ENCODE measurements around the gene KRT73.

Gene KRT73

GRCh38 chr12:52645120-52645761, 26.9 kb upstream of the KRT73 start:
- DNase-seq, result peak; percentile 15

DNA sequence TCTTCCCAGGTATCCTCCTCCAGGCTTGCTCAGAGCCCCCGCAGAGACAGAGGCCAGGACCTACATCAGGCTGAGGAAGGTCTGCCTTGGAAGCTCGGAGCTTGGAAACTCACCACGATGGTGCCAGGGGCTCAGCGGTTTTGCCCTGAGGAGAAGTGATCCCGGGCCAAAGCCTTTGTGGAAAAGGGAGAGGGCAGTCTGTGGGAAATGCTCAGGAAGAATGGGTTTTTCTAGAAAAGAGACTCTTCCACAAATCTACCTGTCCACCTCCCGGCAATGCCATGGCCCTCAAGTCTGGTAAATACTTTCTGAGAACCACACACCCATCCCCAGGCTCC, 25.7 kb upstream of the KRT73 start:
- no peak for DNase-seq

DNA sequence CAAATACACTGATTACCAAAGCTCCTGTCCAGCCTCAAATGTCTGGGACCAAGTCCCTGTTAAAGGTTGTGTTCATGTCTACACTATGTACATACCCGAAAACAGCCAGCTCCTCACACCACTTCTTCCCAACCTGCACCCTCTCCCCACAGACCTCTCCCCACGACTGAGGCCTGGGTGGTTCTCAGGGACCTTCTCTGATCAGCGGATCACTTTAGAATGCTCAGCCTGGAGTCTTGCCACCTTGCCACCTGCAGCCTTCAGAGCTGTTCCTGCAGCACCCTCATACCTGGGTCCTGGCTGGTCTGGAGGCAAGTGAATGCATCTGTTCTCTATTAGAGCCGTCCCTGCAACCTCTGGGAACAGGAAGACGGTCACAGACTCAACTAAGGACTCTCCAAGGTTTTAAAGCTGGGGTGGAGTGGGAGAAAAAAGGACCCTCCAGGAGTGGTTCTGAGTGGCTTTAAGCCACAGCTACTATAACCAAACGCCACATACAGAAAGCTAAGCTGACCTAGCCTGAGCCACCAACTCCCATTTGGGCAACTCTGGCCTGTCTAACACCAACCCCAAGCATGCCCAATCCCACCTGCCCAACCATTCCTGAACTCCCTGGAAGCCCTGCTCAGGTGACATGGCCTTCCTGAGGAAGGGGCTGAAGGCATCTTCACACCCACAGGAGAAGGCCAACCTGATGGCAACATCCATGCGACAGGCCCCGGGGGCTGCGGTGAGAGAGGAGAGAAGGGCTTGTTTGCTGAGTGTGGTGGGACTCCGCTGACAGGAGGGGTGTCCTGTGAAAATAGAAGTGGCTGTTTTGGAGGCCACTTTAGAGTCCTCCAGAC, 25.1 kb upstream of the KRT73 start:
- no peak for DNase-seq

DNA sequence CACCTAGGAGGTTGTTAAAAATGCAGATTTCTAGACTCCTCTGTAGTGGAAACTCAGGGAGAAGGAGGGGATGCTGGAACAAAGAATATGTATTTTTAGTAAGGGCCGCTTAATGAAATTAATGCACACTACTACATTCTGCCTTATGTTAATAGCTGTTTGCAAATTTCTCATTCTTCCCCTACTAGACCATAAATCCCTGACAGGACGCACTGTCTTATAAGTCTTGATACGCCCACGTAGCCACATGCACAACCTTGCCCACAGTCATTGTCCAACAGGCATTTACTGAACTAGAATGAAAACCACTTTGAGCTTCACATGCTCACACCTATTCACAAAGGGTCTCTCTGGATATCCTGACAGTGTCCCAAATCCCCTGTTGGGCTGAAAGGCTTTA, 23.1 kb upstream of the KRT73 start:
- DNase-seq, result no peak

DNA sequence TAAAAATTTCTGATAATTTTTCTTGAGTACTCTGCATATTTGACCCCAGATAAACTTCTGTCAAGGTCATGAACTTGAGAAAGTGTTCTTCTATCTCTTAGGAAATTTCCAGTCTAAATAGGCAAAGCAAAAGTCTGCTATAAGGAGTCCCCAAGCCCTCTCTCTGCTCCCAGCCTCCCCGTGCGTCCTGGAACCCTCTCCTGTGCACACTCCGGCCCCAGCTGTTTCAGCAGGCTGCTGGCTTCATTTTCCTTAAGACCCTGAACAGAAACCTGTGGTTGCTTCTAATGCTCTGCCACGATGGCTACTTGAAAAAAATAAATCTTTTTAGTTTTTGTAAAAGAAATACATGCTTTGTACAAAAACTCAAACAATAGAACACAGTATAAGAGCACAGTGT, 18.9 kb upstream of the KRT73 start:
- no peak for DNase-seq

GRCh38 chr12:52636592-52637258, 18.4 kb upstream of the KRT73 start:
- DNase-seq, result no peak

DNA sequence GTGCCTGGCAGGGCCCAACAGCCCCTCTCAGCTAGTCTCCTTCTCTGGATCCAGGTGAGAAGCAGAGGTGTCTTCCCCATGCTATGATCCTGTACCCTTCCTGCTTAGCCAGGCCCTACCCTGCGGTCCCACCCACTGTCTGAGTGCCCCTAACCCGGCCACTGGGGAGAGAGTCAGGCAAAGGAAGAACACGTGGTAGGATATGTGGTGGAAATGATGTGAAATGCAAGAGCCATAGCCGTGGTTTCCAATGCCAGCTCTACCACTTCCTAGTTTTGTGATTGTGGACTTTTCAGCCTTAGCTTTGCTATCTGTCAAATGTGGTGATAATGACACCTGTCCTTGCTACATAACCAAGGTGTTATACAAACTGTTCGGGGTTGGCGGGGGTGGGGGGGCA, 17.8 kb upstream of the KRT73 start:
- no peak for DNase-seq

DNA sequence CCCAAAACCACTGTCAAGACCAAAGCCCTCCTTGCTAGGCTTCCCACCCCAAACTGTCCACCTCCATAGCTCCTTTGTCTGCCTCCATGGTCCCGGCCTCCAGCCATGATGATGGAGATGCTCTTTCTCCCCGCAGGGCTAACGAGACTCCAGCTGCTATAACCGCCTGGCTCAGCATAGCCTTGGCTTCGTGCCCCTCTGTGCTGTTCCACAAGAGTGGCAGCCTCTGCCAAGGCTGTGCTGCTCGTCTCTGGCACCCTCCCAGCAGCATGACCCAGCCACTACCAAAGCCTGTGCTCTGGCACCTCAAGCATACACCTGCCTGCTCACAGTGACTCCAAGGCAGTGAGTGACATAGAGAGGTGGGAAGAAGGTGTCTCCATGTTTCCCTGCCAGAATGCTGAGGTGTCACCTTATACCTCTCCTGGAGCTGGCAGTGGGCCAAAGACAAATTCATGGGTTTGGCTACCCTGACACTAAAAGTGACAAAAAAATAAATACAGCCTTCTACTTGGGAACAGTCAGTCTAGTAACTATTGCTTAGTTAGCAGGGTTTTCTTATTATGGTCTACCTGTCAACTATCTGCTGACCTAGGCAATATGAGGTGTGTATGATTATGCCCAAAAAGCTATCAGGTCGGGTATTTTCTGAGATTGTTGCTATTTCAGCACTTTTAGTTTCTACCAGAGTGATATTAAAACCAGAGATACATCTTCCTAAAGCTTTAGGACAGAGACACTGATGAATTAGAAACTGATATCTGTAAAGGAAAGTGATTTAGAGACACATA, 16.1 kb upstream of the KRT73 start:
- DNase-seq, result no peak

GRCh38 chr12:52633383-52633782, 15.0 kb upstream of the KRT73 start:
- DNase-seq, result no peak

- no peak for DNase-seq
Measured at GRCh38 chr12:52632656-52633055, 14.3 kb upstream of the KRT73 start.

DNA sequence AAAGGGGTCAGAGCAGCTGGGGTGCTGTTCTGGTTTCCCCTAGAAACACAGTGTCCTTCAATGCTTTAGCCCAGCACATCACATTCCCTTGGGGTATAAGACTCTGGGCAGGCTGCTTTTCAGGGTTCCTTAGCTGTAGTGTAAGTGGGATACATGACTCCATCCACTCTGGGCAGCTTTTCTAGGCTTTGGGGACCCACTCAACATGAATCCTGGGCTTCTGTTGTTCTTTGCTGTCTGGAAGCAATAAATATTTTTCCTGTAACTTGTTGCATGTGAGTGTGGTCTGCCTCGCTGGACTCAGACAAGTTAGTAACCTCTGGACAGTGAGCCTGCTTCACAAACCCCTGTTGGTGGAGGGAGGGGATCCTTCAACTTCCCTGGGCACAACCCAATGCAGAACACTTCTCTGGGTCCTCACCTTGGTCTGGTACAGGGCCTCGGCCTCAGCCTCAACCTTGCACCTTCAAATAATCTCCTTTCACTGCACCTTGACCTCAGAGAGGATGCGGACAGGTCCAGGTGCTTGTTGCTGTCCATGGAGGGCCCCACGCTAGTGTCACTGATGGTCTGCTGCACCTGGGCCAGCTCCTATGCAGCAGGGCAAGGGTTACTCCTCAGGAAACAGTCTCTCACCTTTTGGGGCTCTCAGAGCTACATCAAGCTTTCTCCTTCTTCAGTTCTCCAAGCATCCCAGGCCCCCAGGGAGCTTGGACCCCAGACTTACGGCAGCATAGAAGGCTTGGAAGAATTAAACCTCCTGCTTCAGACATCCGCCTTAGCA, 13.5 kb upstream of the KRT73 start:
- no peak for DNase-seq

DNA sequence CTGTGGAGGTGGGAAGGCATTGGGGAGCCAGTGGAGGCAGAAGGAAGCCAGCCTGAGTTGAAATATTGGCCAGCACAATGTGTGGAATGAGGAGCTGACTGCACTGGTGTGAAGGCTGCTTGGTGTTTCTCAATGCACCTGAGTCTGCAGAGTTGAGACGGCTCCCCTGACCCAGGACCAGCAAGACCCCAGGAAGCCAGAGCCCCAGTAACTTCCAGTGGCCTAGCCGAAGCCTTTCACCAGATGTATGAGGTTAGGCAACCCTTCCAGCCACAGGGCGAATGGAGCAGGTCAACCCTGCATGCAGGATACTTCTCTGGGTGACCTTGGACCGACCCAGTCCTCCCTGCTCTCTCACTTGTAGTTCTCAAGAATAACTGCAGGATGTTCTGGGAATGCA, 12.9 kb upstream of the KRT73 start:
- DNase-seq, result no peak

- DNase-seq, result no peak
Measured at GRCh38 chr12:52630599-52631200, 12.3 kb upstream of the KRT73 start.

DNA sequence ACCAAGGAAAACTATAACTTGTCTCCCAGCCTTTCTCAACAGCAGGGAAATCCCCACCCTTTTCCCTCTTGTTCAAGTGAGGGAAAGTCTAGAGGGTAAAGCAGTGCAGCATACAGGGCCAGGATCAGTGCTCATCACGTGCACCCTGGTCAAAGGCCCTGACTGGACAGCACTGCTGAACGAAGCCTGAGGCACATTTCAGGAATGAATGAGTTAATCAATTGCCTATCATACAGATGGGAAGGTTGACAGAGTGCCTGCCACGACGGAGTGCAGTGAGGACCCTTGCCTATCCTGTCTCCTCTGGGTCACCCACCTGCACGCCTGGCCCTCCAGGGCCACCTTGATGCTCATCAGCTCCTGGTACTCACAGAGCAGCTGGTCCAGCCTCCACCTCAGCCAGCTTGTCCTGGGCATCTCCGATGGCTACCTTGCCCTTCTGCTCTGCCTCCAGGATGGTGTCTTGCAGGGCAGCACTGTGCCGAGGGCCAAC, 11.7 kb upstream of the KRT73 start:
- DNase-seq, result no peak

DNA sequence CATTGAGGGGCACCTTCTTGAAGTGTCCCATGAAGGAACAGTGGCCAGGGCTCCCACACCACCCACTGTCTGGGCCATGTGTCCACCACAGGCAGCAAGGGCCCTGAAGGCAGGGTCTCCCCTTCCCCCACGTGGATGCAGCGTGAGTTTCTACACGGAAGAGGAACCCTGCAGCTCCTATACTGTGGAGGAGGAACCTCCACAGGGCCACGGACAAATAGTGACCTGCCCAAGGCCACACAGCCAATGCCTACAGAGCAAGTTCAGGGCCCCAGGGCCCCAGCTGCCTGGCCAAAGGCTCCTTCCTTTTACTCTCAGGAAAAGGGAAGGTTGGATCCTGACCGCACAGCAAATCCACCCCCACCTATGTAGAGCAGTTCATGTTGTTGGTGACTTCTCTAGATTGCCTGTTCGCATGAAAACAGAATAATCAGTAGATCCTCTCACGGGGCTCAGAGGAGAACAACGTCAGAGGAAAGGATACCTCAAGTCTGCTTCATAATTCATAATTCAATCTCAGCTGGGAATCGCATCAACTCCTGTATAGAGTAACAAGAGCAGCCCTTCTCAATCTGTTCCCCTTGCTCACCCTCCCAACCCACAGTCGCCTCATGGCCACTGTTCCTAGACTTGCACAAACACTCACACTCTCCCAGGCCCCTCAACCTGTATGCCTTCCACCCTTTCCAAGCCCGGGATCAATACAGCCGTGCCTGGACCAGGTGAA, 11.1 kb upstream of the KRT73 start:
- no peak for DNase-seq

DNA sequence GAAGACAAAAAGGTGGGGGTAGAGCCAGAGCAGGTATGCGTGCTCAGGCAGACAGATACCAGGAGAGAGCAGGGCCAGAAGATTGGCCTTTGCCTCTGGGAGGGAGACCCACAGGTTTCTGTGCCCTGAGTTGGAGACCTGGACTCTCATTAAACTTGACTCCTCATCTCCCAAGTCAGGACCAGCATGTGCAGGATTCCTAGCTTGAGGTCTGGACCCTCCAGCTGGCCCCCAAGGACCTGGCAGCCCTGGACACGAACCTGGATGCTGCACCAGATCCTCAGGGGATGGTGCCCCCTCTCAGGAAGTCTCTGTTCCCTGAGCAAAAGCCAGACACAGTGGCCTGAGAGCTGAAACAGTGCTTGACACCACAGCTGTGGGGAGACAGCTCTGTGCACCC, 10.5 kb upstream of the KRT73 start:
- DNase-seq, result no peak

GRCh38 chr12:52628111-52628507, 9.8 kb upstream of the KRT73 start:
- DNase-seq, result no peak

GRCh38 chr12:52627395-52628110, 9.2 kb upstream of the KRT73 start:
- DNase-seq, result no peak

GRCh38 chr12:52622349-52622748, 4.0 kb upstream of the KRT73 start:
- DNase-seq, result no peak

DNA sequence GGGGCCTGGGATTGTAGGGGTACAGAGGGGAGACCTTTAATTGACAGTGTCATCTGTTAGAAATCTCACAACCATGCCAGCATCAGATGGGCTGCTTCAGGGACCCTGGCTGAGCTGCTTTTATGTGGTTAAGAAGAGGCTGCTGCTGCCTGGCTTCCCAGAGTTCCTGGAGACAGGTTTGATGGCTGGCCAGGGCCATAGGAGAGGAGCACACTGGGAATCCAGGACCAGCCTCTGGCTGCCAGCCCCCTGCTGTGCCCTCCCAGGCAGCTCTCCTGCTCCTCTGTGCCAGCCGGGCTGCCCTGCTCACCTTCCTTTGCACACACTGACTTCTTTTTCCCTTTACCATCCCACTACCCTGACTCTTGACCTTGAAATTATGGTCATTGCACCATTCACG, 507 bp upstream of the KRT73 start:
- DNase-seq, result no peak

GRCh38 chr12:52617403-52617785, 965 bp downstream of the KRT73 start:
- no peak for DNase-seq

All from stimulated activated CD4-positive, alpha-beta T cell treated with anti-CD3 and anti-CD28 coated beads, Interleukin-4, amount 100 ng/mL, for 24 hours (primary cell).